Eye (tissue), 1 donor: Measurements from ENCODE around the gene ALPG.

ENCODE experiments used
- DNase-seq: peaks from one replicate; pipeline ENCODE4 v3.0.0-alpha.2; 2015

The ALPG gene

GRCh38 chr2:232460171-232460570 lies 53.5 kb downstream of the ALPG start:
- DNase-seq: no peak
